ENCODE data around the gene ARL5A.

The ARL5A gene

GRCh38 chr2:151761193-151761592 lies 67.0 kb downstream of the ARL5A start:
- H3K27ac ChIP-seq: no peak overlapping the region
- POLR2A ChIA-PET (ENCODE audit: low non-redundant PET): no interaction called here
- no peak for DNase-seq (ENCODE audit: low spot score)
- CTCF ChIA-PET: no interaction called here
- TF ChIP-seq, protein P1, sequence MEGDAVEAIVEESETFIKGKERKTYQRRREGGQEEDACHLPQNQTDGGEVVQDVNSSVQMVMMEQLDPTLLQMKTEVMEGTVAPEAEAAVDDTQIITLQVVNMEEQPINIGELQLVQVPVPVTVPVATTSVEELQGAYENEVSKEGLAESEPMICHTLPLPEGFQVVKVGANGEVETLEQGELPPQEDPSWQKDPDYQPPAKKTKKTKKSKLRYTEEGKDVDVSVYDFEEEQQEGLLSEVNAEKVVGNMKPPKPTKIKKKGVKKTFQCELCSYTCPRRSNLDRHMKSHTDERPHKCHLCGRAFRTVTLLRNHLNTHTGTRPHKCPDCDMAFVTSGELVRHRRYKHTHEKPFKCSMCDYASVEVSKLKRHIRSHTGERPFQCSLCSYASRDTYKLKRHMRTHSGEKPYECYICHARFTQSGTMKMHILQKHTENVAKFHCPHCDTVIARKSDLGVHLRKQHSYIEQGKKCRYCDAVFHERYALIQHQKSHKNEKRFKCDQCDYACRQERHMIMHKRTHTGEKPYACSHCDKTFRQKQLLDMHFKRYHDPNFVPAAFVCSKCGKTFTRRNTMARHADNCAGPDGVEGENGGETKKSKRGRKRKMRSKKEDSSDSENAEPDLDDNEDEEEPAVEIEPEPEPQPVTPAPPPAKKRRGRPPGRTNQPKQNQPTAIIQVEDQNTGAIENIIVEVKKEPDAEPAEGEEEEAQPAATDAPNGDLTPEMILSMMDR (conservative IDR thresholded peaks at IDR 0.05; ENCODE audit: low read depth): no peak

DNA sequence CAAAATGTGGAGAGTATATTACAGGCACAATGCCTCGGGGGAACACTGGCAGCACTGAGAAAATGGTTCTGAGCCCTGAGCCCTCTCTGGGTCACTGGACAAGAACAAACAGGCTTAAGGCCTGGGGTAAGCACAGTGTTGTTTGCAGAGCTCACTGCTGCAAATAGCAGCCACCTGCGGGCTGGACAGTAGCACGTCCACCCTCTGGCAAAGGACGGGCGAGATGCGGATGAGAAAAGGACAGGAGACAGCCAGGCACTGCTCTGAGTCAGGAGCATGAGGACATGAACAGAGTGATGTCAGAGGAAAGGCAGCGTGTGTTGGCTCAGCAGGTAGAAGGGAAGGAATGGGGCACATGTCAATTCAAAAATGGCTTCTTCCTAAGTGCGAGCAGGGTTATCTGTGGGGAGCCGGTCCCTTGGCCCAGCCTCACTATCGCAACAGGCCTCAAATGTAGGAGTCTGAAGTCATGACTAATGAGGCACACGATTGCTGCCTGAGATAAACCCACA lies 68.0 kb downstream of the ARL5A start:
- TF ChIP-seq, protein P1 (conservative IDR thresholded peaks at IDR 0.05; ENCODE audit: low read depth): no peak
- ChIA-PET CTCF (interaction anchor here (0.7 kb wide), 1 partner anchor 238 kb away, joined by 4 read pairs; no protein-coding TSS in a partner anchor), POLR2A (ENCODE audit: low non-redundant PET) (no interaction called here)
- no peak overlapping the region for H3K27ac ChIP-seq
- no peak for DNase-seq (ENCODE audit: low spot score)

GRCh38 chr2:151758744-151759143 lies 69.5 kb downstream of the ARL5A start:
- TF ChIP-seq, protein P1 (conservative IDR thresholded peaks at IDR 0.05; ENCODE audit: low read depth): no peak
- ChIA-PET CTCF (no interaction called here), POLR2A (ENCODE audit: low non-redundant PET) (no interaction called here)
- H3K27ac ChIP-seq: no peak overlapping the region
- DNase-seq (ENCODE audit: low spot score): no peak

- no peak for DNase-seq (ENCODE audit: low spot score)
- CTCF ChIA-PET: no interaction called here
- POLR2A ChIA-PET (ENCODE audit: low non-redundant PET): no interaction called here
- TF ChIP-seq, protein P1 (conservative IDR thresholded peaks at IDR 0.05; ENCODE audit: low read depth): no peak
- no peak overlapping the region for H3K27ac ChIP-seq
Observed at GRCh38 chr2:151757861-151758260, 70.4 kb downstream of the ARL5A start.

- POLR2A ChIA-PET (ENCODE audit: low non-redundant PET): no interaction called here
- H3K27ac ChIP-seq: no peak overlapping the region
- TF ChIP-seq, protein P1 (conservative IDR thresholded peaks at IDR 0.05; ENCODE audit: low read depth): no peak
- DNase-seq (ENCODE audit: low spot score): no peak
- CTCF ChIA-PET: no interaction called here
Observed at GRCh38 chr2:151756820-151757219, 71.4 kb downstream of the ARL5A start.

DNA sequence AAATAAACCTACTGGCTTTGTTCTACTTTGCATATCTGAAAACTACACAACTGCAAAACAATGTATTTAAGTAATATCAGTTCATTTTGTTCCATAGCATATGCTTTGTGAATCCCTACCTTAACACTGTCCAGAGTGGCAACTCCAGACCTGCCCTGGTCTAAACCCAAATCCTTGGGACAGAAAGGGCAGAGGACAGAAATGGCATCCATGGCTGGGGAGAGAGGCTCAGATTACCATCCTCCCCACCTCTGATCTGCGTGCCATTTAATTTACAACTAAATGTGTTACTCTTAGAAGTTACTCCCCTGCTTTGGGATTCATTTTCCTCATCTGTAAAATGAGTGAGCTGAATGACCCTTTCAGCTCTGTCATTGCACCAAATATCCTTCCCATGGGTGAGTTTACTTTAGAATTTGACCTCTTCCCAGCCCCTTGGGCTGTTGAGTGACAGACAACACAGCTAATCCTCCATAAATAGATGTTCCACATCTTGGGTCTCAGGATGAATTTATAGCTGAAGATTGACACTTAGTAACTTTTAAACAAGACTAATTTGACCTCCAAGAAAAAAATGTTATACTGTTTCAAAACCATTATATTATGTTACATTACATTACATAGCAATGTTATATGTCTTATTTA lies 73.8 kb downstream of the ARL5A start:
- TF ChIP-seq, protein P1 (conservative IDR thresholded peaks at IDR 0.05; ENCODE audit: low read depth): no peak
- CTCF ChIA-PET: no interaction called here
- DNase-seq (ENCODE audit: low spot score): no peak
- POLR2A ChIA-PET (ENCODE audit: low non-redundant PET): no interaction called here
- H3K27ac ChIP-seq: no peak overlapping the region

Data from RWPE1 (cell line).